DND-41 (cell line): ENCODE data around the gene MRPL36.

Experiments
- EZH2 ChIP-seq: IDR thresholded peaks from 3 replicates; pipeline ENCODE4 v1.6.1; 2012; ENCODE audit warnings: borderline replicate concordance, low read depth, mild to moderate bottlenecking, moderate library complexity, low read length, inconsistent platforms; ENCODE audit not compliant: severe bottlenecking
- TF ChIP-seq, protein P1 (sequence below): IDR thresholded peaks from 2 replicates; pipeline ENCODE4 v1.5.1; 2012; ENCODE audit warnings: borderline replicate concordance, low read length, moderate library complexity, mild to moderate bottlenecking; ENCODE audit not compliant: poor library complexity, severe bottlenecking; ENCODE audit errors: extremely low read depth

DNA sequence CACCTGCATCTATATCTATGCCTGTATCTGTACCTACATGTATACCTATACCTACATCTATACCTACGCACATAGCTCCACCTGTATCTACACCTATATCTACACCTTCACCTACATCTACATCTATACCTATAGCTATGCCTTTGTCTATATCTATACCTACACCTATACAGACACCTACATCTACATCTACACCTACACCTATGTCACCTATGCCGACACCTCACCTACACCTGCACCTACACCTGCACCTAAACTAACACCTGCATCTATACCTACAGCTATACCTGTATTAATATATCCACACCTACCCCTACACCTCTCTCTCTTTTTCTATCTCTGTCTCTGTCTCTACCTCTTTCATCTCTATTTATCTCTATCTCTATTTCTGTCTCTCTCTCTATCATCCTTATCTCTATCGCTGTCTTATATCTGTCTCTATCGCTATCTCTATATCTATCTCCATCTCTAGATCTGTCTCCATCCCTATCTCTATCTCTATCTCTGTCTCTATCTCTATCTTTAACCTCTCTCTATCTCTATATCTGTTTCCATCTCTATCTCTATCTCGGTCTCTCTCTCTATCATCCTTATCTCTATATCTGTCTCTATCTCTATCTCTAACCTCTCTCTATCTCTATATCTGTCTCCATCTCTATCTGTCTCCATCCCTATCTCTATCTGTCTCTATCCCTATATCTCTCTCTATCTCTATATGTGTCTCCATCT is 45.2 kb upstream of the MRPL36 start:
- TF ChIP-seq, protein P1, sequence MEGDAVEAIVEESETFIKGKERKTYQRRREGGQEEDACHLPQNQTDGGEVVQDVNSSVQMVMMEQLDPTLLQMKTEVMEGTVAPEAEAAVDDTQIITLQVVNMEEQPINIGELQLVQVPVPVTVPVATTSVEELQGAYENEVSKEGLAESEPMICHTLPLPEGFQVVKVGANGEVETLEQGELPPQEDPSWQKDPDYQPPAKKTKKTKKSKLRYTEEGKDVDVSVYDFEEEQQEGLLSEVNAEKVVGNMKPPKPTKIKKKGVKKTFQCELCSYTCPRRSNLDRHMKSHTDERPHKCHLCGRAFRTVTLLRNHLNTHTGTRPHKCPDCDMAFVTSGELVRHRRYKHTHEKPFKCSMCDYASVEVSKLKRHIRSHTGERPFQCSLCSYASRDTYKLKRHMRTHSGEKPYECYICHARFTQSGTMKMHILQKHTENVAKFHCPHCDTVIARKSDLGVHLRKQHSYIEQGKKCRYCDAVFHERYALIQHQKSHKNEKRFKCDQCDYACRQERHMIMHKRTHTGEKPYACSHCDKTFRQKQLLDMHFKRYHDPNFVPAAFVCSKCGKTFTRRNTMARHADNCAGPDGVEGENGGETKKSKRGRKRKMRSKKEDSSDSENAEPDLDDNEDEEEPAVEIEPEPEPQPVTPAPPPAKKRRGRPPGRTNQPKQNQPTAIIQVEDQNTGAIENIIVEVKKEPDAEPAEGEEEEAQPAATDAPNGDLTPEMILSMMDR = no peak
- no peak for TF ChIP-seq EZH2
